Activated naive CD4-positive, alpha-beta T cell treated with anti-CD3 and anti-CD28 coated beads for 36 hours (primary cell): ENCODE data around the gene RCOR1. TPM values are rescaled to one million over a fixed set of nuclear protein-coding genes. Genes with fewer than 3 reads are reported as not detected.

ENCODE experiments used
- CTCF ChIA-PET: fragments of 350-600 bp; sonication (Branson Sonifier 250); formaldehyde crosslinking; loops from one replicate; lab custom pipeline; 2021; ENCODE audit warnings: antibody characterized with exemption; lab: Charles Lee
- DNase-seq: peaks from one replicate; pipeline ENCODE4 v3.0.0-alpha.2; 2020
- H3K27ac Mint-ChIP-seq: one replicate; pipeline ENCODE4 v1.8.0; 2021; ENCODE audit warnings: mild to moderate bottlenecking, mixed read lengths
- H3K27me3 Mint-ChIP-seq: one replicate; pipeline ENCODE4 v1.8.0; 2021; ENCODE audit warnings: low read depth, mixed read lengths
- H3K36me3 Mint-ChIP-seq: one replicate; pipeline ENCODE4 v1.8.0; 2021; ENCODE audit warnings: low read depth, mixed read lengths
- H3K4me1 Mint-ChIP-seq: one replicate; pipeline ENCODE4 v1.8.0; 2021; ENCODE audit warnings: low read depth, mixed read lengths
- H3K4me3 Mint-ChIP-seq: one replicate; pipeline ENCODE4 v1.8.0; 2021; ENCODE audit warnings: mild to moderate bottlenecking, moderate library complexity, mixed read lengths
- H3K9me3 Mint-ChIP-seq: one replicate; pipeline ENCODE4 v1.8.0; 2021; ENCODE audit warnings: mixed read lengths
- intact Hi-C: fragments of 100-400 bp; cut with micrococcal nuclease; formaldehyde crosslinking; loops from one replicate; pipeline ENCODE4 v1.15.1; 2023
- total RNA-seq, 2 experiments: library from RNA; stranded (reverse); gene quantifications; one replicate each; pipeline ENCODE4 v1.2.3, GENCODE V29; 2021

RCOR1 gene
- total RNA-seq, 2 experiments from 2014 or later: 11.9 to 12.2 TPM

GRCh38 chr14:102675396-102675795 is 82.9 kb downstream of the RCOR1 start:
- intact Hi-C loops: no loop called here

DNA sequence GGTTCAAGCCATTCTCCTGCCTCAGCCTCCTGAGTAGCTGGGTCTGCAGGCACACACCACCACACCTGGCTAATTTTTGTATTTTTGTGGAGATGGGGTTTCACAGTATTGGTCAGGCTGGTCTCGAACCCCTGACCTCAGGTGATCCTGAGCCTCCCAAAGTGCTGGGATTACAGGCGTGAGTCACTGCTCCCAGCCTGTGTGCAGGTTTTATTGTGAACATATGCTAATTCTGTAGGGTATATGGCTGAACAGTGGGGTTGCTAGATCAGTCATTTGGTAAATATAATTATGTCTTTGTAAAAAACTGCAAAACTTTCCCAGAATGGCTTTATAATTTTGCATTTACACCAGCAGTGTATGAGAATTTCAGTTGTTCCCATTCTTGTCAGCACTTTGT is 85.9 kb downstream of the RCOR1 start:
- H3K4me1 Mint-ChIP-seq: no peaks in the 10 kb centered on the region
- no peaks in the 10 kb centered on the region for H3K9me3 Mint-ChIP-seq
- H3K4me3 Mint-ChIP-seq: no peak overlapping the region
- no peaks in the 10 kb centered on the region for H3K27me3 Mint-ChIP-seq
- intact Hi-C loops: no loop called here
- CTCF ChIA-PET: no interaction called here
- peaks cover 1% of the 10 kb centered on the region for H3K36me3 Mint-ChIP-seq
- DNase-seq: no peak
- H3K27ac Mint-ChIP-seq: no peak overlapping the region

More at GRCh38 chr14:102675396-102675795, 82.9 kb downstream of the RCOR1 start:
- Mint-ChIP-seq H3K27me3 (no peaks in the 10 kb centered on the region), H3K9me3 (peaks cover 5% of the 10 kb centered on the region), H3K4me1 (no peaks in the 10 kb centered on the region), H3K4me3 (no peak overlapping the region), H3K27ac (no peak overlapping the region), H3K36me3 (peaks cover 5% of the 10 kb centered on the region)
- DNase-seq: no peak
- CTCF ChIA-PET: interaction anchor here (0.6 kb wide), 1 partner anchor 222 kb away, joined by 3 read pairs; no protein-coding TSS in a partner anchor

- Mint-ChIP-seq H3K36me3 (no peaks in the 10 kb centered on the region), H3K4me1 (peaks cover 10% of the 10 kb centered on the region), H3K27ac (no peak overlapping the region), H3K4me3 (no peak overlapping the region), H3K9me3 (no peaks in the 10 kb centered on the region), H3K27me3 (no peaks in the 10 kb centered on the region)
- intact Hi-C loops: no loop called here
- CTCF ChIA-PET: no interaction called here
- no peak for DNase-seq
These were observed 91.2 kb downstream of the RCOR1 start for GRCh38 chr14:102683399-102684297.

DNA sequence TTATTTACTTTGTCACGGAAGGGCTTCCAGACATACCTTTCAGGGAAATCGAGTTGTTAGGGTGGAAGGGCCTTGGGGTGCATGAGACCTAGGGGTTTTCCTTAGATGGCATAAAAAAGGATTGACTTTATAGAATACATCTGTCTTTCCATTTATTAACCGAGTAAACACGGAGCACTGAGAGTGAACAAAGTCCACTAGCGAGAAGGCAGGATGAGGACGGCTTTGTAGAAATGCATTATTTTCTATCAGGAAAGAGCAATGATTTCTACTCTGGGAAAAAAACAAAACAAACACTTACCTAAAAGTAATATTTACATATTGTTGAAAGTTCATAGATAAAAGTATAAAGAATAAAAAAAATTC is 91.8 kb downstream of the RCOR1 start:
- DNase-seq: no peak
- Mint-ChIP-seq H3K36me3 (no peaks in the 10 kb centered on the region), H3K27ac (no peak overlapping the region), H3K4me1 (peaks cover 10% of the 10 kb centered on the region), H3K4me3 (no peak overlapping the region), H3K27me3 (no peaks in the 10 kb centered on the region), H3K9me3 (no peaks in the 10 kb centered on the region)
- CTCF ChIA-PET: no interaction called here
- intact Hi-C loops: no loop called here

GRCh38 chr14:102686196-102686801 is 93.8 kb downstream of the RCOR1 start:
- Mint-ChIP-seq H3K4me3 (no peak overlapping the region), H3K9me3 (no peaks in the 10 kb centered on the region), H3K27ac (no peak overlapping the region), H3K36me3 (no peaks in the 10 kb centered on the region), H3K27me3 (no peaks in the 10 kb centered on the region), H3K4me1 (peaks cover 10% of the 10 kb centered on the region)
- intact Hi-C loops: no loop called here
- DNase-seq: no peak
- CTCF ChIA-PET: interaction anchor here (2.3 kb wide), 1 partner anchor 8 kb away, joined by 10 read pairs; no protein-coding TSS in a partner anchor

DNA sequence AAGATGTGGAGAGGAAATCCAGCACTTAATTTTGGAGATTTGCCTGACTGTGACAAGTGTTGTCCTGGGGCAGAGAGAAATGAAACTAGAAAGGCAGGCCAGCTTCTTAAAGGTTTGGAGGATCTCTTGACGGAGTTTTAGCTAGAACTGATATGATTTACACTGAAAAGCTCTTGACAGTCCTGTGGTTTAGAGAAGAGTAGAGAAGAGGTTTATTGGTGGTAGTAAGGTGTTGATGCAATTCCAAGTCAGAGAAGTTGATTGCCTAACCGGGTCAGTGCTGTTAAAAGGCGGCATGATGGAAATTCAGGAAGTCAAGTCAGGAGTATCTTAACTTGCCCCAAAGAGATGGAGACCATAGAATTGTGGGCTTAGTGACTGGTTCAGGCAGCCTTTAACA is 95.8 kb downstream of the RCOR1 start:
- Mint-ChIP-seq H3K9me3 (no peaks in the 10 kb centered on the region), H3K4me1 (peaks cover 10% of the 10 kb centered on the region), H3K27ac (peak overlapping the region; percentile 30), H3K27me3 (no peaks in the 10 kb centered on the region), H3K4me3 (no peak overlapping the region), H3K36me3 (no peaks in the 10 kb centered on the region)
- CTCF ChIA-PET: interaction anchor here (0.6 kb wide), 1 partner anchor 43 kb away, joined by 3 read pairs; no protein-coding TSS in a partner anchor
- intact Hi-C loops: no loop called here
- no peak for DNase-seq

- CTCF ChIA-PET: interaction anchor here (0.6 kb wide), 1 partner anchor 36 kb away, joined by 3 read pairs; no protein-coding TSS in a partner anchor
These were observed 98.2 kb downstream of the RCOR1 start for GRCh38 chr14:102690509-102691286.

GRCh38 chr14:102691763-102692162 is 99.3 kb downstream of the RCOR1 start:
- H3K27me3 Mint-ChIP-seq: no peaks in the 10 kb centered on the region
- peaks cover 16% of the 10 kb centered on the region for H3K4me1 Mint-ChIP-seq
- H3K27ac Mint-ChIP-seq: no peak overlapping the region
- no peak overlapping the region for H3K4me3 Mint-ChIP-seq
- intact Hi-C loops: no loop called here
- no peaks in the 10 kb centered on the region for H3K36me3 Mint-ChIP-seq
- DNase-seq: no peak
- no peaks in the 10 kb centered on the region for H3K9me3 Mint-ChIP-seq
- CTCF ChIA-PET: no interaction called here

More at GRCh38 chr14:102690509-102691286, 98.2 kb downstream of the RCOR1 start:
- intact Hi-C loops: no loop called here
- Mint-ChIP-seq H3K27me3 (no peaks in the 10 kb centered on the region), H3K27ac (no peak overlapping the region), H3K4me1 (peaks cover 12% of the 10 kb centered on the region), H3K4me3 (no peak overlapping the region), H3K9me3 (no peaks in the 10 kb centered on the region), H3K36me3 (no peaks in the 10 kb centered on the region)
- DNase-seq: no peak

DNA sequence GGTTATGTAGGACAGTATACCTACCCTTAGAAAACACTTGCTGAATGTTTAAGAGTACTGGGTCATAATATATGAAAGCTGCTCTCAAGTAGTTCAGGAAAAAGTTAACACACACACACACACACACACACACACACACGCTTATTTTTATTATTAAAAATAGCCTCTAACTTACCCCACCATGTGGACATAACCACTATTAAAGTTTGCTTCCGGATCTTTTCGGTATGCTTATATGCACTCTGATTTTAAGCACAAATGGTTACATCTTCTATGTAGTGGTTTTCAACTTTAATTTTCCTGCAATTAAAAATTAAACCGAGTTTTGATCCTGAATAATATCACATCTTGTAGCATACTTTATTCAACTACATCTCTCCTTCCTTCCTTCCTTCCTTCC is 99.9 kb downstream of the RCOR1 start:
- CTCF ChIA-PET: no interaction called here
- H3K9me3 Mint-ChIP-seq: no peaks in the 10 kb centered on the region
- DNase-seq: no peak
- H3K4me1 Mint-ChIP-seq: peaks cover 21% of the 10 kb centered on the region
- no peak overlapping the region for H3K27ac Mint-ChIP-seq
- H3K36me3 Mint-ChIP-seq: no peaks in the 10 kb centered on the region
- H3K4me3 Mint-ChIP-seq: no peak overlapping the region
- H3K27me3 Mint-ChIP-seq: no peaks in the 10 kb centered on the region
- intact Hi-C loops: no loop called here

GRCh38 chr14:102693006-102693755 is 100.7 kb downstream of the RCOR1 start:
- Mint-ChIP-seq H3K9me3 (no peaks in the 10 kb centered on the region), H3K4me3 (no peak overlapping the region), H3K36me3 (peaks cover 2% of the 10 kb centered on the region), H3K4me1 (peaks cover 19% of the 10 kb centered on the region), H3K27ac (no peak overlapping the region), H3K27me3 (no peaks in the 10 kb centered on the region)
- no peak for DNase-seq
- intact Hi-C loops: no loop called here
- CTCF ChIA-PET: interaction anchor here (0.6 to 3.2 kb wide), 17 partner anchors 7 to 598 kb away, joined by 3 to 12 read pairs (median 6); no protein-coding TSS in a partner anchor

DNA sequence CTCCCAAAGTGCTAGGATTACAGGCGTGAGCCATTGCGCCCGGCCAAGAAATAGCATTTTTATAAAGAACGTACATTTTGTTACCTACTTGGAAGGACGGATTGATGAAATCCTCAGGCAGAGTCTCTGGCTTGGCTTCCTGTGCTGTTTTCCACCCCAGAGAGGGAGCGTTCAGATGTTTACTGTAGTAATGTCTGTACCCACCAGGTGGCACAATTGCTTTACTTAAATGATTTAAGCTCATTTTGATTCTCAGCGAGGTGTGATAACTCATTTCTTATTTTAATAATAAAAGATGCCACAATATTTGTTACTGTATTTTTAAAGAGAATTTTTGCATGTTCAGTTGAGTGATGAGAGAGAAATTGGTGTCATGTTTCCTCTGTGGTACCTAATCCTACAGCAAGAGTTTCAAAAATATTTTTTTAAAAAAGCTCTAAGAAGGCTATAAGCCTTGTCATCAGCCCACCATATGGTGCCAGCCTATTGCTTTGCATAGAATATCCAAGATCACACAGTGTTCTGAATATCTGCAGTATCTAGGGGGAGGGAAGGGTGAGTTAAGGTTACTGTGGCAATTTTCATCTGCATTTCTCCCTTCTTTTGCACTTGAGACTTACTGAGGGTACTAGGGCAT is 102.2 kb downstream of the RCOR1 start:
- Mint-ChIP-seq H3K27me3 (no peaks in the 10 kb centered on the region), H3K9me3 (no peaks in the 10 kb centered on the region), H3K4me3 (no peak overlapping the region), H3K4me1 (peaks cover 19% of the 10 kb centered on the region), H3K36me3 (peaks cover 2% of the 10 kb centered on the region), H3K27ac (no peak overlapping the region)
- peak; percentile 78 for DNase-seq
- CTCF ChIA-PET: interaction anchor here (0.6 to 3.2 kb wide), 33 partner anchors 9 to 597 kb away, joined by 3 to 12 read pairs (median 4); no protein-coding TSS in a partner anchor
- intact Hi-C loops: loop anchor here (1.0 to 5.0 kb wide), 4 partner anchors 80 to 383 kb away; no protein-coding TSS in a partner anchor
